HL-60 (cell line): ENCODE results near the gene RGR.

ENCODE experiments used
- DNase-seq, 2 experiments: peaks; one replicate each; pipeline ENCODE4 v3.0.0-alpha.2; 2010 to 2020; ENCODE audit warnings: low read depth in 1 of 2, low spot score in 1 of 2
- H3K27ac ChIP-seq: fragments of 250-450 bp; sonication (Bioruptor Pico); replicated peaks from 2 replicates; pipeline ENCODE4 v1.5.1; 2020; ENCODE audit warnings: mild to moderate bottlenecking, moderate library complexity
- H3K27me3 ChIP-seq: fragments of 250-450 bp; sonication (Bioruptor Pico); 2 replicates; pipeline ENCODE4 v1.5.1; 2021; ENCODE audit warnings: mild to moderate bottlenecking, moderate library complexity; ENCODE audit not compliant: insufficient read depth, poor library complexity, severe bottlenecking
- H3K4me3 ChIP-seq: replicated peaks from 2 replicates; pipeline ENCODE4 v1.5.1; 2011; ENCODE audit warnings: mild to moderate bottlenecking, control low read depth, low read length; ENCODE audit not compliant: insufficient read depth
- CTCF ChIP-seq: IDR thresholded peaks from one replicate; pipeline ENCODE4 v1.5.1; 2011; ENCODE audit warnings: low read length, control low read depth, inconsistent platforms; ENCODE audit not compliant: insufficient read depth
- GABPA ChIP-seq: IDR thresholded peaks from 2 replicates; pipeline ENCODE4 v1.6.1; 2012; ENCODE audit warnings: low read depth
- POLR2AphosphoS5 ChIP-seq: IDR thresholded peaks from 2 replicates; pipeline ENCODE4 v1.6.1; 2012; ENCODE audit warnings: low read depth
- REST ChIP-seq: IDR thresholded peaks from 2 replicates; pipeline ENCODE4 v1.6.1; 2012; ENCODE audit warnings: low read depth; ENCODE audit not compliant: insufficient replicate concordance
- SPI1 ChIP-seq: IDR thresholded peaks from 2 replicates; pipeline ENCODE4 v1.6.1; 2012; ENCODE audit warnings: low read depth, mild to moderate bottlenecking, borderline replicate concordance

The RGR gene

DNA sequence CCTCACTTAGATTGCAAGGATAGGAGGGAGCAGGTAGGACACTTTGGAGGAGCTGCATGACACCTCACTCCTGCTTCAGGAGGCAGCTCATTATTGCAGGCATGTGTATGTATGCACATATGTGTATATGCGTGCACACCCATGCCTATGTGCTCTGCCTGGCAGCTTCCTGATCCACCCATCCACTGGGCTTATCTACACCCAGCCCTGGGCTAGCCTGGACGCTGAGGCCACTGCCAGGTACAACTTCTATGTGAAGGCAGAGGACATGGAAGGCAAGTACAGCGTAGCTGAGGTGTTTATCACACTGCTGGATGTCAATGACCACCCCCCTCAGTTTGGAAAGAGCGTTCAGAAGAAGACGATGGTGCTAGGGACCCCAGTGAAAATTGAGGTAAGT, 32.8 kb upstream of the RGR start:
- H3K27ac ChIP-seq = no peak overlapping the region
- TF ChIP-seq POLR2AphosphoS5 (no peak), CTCF (no peak), SPI1 (no peak), GABPA (no peak), REST (no peak)
- H3K4me3 ChIP-seq = no peak overlapping the region
- H3K27me3 ChIP-seq = peaks cover 2% of the 10 kb centered on the region
- DNase-seq = no peak

- Histone ChIP-seq H3K27ac (no peak overlapping the region), H3K4me3 (no peak overlapping the region), H3K27me3 (peaks cover 2% of the 10 kb centered on the region)
- DNase-seq = no peak
- TF ChIP-seq REST (no peak), CTCF (no peak), POLR2AphosphoS5 (no peak), SPI1 (no peak), GABPA (no peak)
Observed at GRCh38 chr10:84213076-84213475, 31.8 kb upstream of the RGR start.

DNA sequence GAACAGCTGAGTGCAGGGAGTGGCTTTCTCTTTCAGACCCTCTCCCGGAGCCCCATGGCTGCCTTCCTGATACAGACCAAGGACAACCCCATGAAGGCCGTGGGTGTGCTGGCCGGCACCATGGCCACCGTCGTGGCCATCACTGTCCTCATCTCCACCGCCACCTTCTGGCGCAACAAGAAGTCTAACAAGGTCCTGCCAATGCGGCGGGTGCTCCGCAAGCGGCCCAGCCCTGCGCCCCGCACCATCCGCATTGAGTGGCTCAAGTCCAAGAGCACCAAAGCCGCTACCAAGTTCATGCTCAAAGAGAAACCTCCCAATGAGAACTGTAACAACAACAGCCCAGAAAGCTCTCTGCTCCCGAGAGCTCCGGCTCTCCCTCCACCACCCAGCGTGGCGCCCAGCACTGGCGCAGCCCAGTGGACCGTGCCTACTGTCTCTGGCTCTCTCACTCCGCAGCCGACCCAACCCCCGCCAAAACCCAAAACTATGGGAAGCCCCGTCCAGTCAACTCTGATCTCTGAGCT, 30.7 kb upstream of the RGR start:
- no peak for DNase-seq
- Histone ChIP-seq H3K4me3 (no peak overlapping the region), H3K27ac (no peak overlapping the region), H3K27me3 (peaks cover 2% of the 10 kb centered on the region)
- TF ChIP-seq GABPA = no peak
- no peak for TF ChIP-seq REST
- TF ChIP-seq SPI1 = no peak
- TF ChIP-seq POLR2AphosphoS5 = no peak
- no peak for TF ChIP-seq CTCF
